ENCODE data around the gene ASIC2.

ASIC2 gene

GRCh38 chr17:33202796-33203495 is 90.1 kb downstream of the ASIC2 start:
- no peak for DNase-seq

DNA sequence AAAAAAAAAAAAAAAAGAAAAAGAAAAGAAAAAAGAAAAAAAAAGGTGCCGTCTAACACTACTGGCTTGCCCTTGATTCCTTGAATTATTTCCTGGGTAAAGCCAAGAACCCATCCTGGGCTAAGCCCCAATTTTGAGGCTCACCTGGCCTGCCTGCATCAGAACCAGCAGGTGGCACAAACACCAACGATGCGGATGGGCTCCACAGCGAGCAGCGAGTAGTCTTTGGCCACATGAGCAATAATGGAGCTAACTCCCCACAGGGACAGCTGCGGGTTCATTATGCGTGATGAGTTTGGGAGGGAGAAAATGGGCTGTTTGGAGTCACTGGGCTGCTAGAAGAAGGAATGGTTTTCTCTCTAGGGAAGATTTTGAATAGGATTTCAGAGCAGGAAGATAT is 91.1 kb downstream of the ASIC2 start:
- DNase-seq = no peak

DNA sequence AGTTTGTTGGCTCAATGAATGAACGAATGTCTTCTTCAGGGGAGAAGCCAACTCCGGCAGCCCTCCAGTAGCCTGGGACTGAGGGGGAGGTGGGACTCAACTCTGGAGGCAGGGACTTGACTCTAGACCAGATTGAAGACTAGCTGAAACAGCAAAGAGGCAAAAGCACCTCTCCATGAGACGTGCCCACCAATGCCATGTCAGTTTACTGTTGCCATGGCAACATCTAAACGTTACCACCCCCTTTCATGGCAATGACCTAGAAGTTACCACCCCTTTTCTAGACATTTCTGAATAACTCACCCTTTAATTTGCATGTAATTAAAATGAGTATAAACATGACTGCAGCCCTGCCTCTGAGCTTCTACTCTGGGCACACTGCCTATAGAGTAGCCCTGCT is 91.8 kb downstream of the ASIC2 start:
- DNase-seq = no peak

GRCh38 chr17:33200587-33200986 is 92.5 kb downstream of the ASIC2 start:
- no peak for DNase-seq

DNA sequence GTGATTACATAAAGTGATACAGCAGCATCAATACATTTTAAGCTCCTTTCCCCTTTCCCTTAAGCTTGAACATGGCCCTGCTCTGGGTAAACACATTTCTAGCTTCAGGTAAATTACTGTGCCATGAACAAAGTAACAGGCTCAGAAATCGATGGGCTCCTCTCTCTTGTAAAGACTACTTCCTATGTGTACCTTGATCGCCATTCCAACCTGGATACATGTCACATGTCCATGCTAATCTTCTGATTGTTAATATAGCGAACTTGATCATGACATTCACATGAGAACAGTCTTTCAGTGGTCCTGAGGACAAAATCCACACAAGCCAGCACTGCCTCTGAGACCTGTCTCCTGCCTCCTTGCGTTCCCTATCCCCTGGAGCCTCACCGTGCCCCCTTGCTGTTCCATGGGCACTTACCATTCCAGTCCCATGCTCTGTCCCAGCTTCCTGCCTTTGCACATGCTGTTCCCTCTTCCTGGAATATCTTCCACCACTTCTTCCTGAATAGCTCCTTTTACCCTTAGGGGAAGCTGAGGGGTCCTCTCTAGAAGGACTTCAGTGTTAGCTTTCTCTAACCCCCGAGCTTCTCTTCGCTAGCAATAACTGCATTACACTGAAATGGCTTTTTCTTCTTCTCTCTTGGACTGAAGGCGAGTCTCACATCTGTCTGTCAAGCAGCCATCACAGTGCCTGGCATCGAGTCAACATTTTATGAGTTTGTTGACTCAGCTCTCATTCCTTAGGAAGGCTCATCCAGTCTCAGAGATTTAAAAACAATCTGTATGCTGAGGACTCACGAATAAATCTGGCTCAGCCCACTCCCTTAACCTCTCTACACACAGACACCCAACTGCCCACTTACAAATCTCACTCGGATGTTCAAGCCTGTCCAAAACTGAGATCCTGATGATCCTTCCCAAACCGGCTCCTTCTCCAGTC is 93.3 kb downstream of the ASIC2 start:
- DNase-seq = no peak

DNA sequence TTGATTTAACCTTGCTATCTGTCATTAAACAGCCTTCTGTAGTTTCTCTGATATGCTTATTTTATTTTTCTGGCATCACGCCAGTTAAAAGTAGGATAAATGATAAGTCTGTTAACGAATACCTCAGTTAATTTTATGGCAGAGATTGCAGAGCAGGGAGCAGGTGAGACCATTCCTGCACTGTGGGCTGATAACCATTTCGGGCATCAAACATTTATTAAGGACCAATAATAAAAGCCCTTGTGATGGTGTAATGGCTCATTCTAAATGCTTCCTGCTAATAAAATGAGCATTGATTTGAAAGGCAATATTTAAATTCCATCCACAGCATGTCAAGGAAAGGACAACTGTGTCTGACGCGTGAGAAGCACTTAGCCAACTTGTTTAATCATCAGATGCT is 94.1 kb downstream of the ASIC2 start:
- DNase-seq = no peak

GRCh38 chr17:33197342-33197741 is 95.8 kb downstream of the ASIC2 start:
- DNase-seq = no peak

- no peak for DNase-seq
Observed at GRCh38 chr17:33196883-33197282, 96.2 kb downstream of the ASIC2 start.

GRCh38 chr17:33192951-33193911 is 99.9 kb downstream of the ASIC2 start:
- DNase-seq = no peak

DNA sequence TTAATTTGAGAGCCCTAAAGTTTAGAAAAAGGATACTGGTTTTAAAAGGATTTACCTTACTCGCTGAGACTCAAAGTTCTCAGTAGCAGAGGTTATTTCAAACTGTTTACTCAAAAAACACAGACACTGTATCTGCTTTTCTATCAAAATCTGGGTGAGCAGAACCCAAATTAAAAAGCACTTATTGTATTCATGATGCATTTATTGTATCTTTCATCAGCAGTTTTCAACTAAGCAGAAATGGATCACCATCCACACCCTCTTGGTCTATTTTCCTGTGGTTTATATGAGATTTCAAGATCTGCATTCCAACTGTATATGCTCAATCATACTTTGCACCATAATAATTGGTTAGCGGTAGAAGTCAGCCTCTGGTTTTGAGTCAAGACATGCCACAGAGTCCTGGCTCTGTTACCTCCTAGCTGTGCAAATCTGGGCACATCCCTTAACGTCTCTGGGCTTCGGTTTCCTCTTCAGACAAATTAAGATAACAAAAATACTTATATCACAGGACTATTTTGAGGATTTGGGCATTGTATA is 109.5 kb downstream of the ASIC2 start:
- no peak for DNase-seq

- DNase-seq = no peak
Observed at GRCh38 chr17:33179151-33179550, 113.9 kb downstream of the ASIC2 start.

DNA sequence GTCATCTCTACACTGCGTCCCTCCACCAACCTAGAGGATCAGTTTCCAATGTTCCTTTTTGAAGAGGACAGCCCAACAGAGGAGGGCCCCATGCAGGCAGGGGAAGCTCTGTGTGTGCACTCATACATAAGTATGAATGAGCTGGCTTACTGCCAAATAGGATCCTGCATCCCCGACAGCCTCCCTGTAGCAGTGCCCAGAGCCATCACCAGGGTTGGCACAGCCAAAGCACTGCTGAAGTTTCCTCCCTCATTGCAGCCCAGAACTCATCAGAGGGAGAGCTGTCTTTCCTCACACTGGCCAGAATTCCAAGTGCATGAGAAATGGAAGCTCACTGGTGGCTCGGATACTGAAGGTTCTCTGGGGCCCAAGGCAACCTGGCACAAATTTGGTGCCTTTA is 114.4 kb downstream of the ASIC2 start:
- no peak for DNase-seq

GRCh38 chr17:33175562-33175961 is 117.5 kb downstream of the ASIC2 start:
- DNase-seq = no peak

DNA sequence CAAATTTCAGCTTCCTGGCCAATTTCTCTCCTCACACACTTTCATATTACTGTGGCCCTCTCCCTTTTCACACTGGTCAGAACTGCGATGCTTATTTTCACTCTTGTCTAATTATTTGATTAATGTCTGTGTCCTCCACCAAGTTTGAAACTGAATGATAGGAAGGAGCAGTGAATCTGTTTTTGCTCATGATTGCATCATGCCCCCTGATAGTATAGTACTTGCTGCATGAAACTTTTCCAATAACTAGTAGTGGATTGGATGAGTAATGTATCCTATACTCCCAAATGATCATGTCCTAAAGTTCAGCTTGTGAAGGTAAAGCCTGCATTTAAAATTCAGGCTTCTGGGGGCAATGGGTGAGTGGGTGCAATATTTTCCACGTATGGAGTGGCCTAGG is 121.2 kb downstream of the ASIC2 start:
- DNase-seq = no peak

DNA sequence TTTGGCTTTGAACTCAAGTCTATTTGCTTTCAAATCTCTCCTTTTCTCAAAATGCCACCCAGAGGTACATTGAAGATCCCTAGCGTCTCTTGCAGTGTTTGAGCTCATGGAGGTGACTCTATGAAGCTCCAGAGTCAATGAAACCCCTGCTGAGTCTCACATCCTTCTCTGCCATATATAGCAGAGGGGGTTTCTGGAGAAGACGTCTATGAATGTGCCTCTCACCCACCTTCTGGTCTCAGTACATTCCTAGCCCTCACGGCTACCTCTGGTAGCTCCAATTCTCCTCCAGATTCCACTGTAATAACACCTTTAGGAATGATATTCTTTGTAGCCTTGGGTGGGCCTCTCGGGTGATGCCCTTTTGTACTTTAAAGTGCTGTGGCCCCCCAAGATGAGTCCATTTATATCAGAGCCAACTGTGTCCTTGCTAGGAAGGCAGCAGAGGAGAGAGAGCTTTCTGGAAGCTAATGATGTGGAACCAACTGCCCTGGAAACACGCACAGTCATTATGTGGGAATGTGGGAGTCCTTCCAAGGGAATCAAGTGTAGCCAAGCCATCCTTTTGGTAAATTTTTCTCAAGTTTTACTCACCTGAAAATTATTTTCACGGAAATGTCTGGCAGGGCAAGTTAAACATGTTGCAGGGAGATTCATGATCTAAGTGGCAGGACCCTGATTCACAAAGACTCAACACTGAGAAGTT is 123.4 kb downstream of the ASIC2 start:
- DNase-seq = no peak

GRCh38 chr17:33167736-33168135 is 125.4 kb downstream of the ASIC2 start:
- no peak for DNase-seq

DNA sequence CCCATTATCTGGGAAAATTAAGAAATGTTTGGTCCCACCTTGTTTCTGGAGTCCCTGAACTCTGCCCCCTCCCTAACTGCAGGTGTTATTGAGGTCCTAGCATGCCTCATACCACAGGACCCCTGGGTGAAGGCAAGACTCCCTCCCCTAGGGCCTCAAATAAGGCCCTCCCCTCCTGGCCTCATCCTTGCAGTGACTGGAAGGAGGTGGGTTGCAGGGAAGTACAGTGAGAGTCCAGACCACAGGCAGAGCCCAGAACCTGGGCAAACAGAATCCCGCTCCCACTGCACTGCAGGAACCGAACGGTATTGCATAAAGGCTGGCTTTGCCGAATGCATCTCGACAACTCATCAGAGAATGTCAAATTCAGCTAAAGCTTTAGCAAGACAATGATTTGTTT is 126.6 kb downstream of the ASIC2 start:
- DNase-seq = no peak

GRCh38 chr17:33164169-33164881 is 128.8 kb downstream of the ASIC2 start:
- DNase-seq = no peak

- DNase-seq = no peak
Observed at GRCh38 chr17:33163533-33164168, 129.4 kb downstream of the ASIC2 start.

GRCh38 chr17:33154869-33155455 is 138.1 kb downstream of the ASIC2 start:
- DNase-seq = no peak

DNA sequence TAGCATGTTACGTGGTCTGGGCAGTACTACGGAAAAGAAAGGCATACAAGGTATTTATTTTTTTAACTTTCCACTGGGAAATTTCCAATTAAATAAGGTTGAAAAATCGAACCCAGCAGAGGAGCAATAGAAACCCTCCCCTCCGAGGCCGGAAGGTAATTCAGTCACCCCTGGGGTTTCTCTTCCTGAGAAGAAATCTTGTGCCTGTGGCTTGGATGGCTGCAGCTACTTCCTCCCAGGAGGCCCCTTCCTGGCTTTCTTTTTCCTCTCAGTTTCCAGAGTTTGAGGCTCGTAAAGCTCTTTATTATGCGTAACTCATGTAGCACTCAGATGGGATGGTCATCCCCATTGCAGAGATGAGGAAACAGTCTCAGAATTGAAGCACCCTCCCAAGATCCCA is 140.3 kb downstream of the ASIC2 start:
- no peak for DNase-seq

All from activated CD4-positive, alpha-beta T cell treated with anti-CD3 and anti-CD28 coated beads, Interleukin-2, amount 50 U/mL, for 16 hours (primary cell).